Peyer's patch (tissue), 4 donors: ENCODE measurements around the gene RPL6.

Source experiments
- POLR2A ChIP-seq, 2 donors: fragments of 450-650 bp; IDR thresholded peaks; one replicate each; pipeline ENCODE4 v1.5.1; 2017; ENCODE audit warnings: antibody characterized with exemption in 2 of 2, mild to moderate bottlenecking in 2 of 2, moderate library complexity in 2 of 2
- TF ChIP-seq, protein P1 (sequence below), 6 experiments: fragments of 450-650 bp in 4 of 6; fragments of 200-600 bp in 2 of 6; sonication (generic) in 1 of 6; IDR thresholded peaks; one replicate each; pipeline ENCODE4 v1.5.1; 2017 to 2019; ENCODE audit warnings: antibody characterized with exemption in 6 of 6, mild to moderate bottlenecking in 3 of 6, moderate library complexity in 1 of 6

DNA sequence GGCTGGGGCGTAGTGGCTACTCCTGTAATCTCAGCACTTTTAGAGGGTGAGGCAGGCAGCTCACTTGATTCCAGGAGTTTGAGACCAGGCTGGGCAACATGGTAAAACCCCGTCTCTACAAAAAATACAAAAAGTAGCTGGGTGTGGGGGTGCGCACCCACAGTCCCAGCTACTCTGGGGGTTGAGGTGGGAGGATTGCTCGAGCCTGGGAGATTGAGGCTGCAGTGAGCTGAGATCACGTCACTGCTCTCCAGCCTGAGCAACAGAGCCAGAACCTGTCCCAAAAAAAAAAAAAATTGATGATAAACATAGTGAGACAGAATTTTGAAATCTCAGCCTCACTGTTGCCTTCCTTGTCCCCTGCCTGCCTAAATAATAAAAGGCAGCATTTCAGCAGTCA, 49.3 kb upstream of the RPL6 start:
- no peak for TF ChIP-seq POLR2A (IDR thresholded peaks at IDR 0.05)
- TF ChIP-seq, protein P1, sequence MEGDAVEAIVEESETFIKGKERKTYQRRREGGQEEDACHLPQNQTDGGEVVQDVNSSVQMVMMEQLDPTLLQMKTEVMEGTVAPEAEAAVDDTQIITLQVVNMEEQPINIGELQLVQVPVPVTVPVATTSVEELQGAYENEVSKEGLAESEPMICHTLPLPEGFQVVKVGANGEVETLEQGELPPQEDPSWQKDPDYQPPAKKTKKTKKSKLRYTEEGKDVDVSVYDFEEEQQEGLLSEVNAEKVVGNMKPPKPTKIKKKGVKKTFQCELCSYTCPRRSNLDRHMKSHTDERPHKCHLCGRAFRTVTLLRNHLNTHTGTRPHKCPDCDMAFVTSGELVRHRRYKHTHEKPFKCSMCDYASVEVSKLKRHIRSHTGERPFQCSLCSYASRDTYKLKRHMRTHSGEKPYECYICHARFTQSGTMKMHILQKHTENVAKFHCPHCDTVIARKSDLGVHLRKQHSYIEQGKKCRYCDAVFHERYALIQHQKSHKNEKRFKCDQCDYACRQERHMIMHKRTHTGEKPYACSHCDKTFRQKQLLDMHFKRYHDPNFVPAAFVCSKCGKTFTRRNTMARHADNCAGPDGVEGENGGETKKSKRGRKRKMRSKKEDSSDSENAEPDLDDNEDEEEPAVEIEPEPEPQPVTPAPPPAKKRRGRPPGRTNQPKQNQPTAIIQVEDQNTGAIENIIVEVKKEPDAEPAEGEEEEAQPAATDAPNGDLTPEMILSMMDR (IDR thresholded peaks at IDR 0.05): no peak
